H1 (cell line): ENCODE data around the gene PGM2L1. TPM values are rescaled to one million over a fixed set of nuclear protein-coding genes. Genes with fewer than 3 reads are reported as not detected.
A peak's percentile ranks its signal among the peaks of the same experiment; 100 is the strongest.

Experiments
- CTCF ChIA-PET: fragments of 300-600 bp; sonication (Branson Sonifier 250); formaldehyde crosslinking; loops from one replicate; lab custom pipeline; 2021; ENCODE audit not compliant: partially characterized antibody; lab: Charles Lee
- POLR2A ChIA-PET: fragments of 300-600 bp; sonication (Branson Sonifier 250); formaldehyde crosslinking; loops from one replicate; lab custom pipeline; 2021; ENCODE audit warnings: inconsistent platforms; ENCODE audit not compliant: partially characterized antibody; lab: Charles Lee
- DNase-seq, 2 experiments: peaks; one replicate each; pipeline versions ENCODE4 v3.0.0 to v3.0.0-alpha.2; 2010 to 2022; ENCODE audit warnings: low spot score in 2 of 2, low read depth in 1 of 2, mixed read lengths in 1 of 2
- FAIRE-seq: peaks from 2 replicates; lab custom pipeline; 2011; peaks lifted over from hg19 to GRCh38; lab: Jason Lieb, UNC
- H2AFZ ChIP-seq: 2 replicates; pipeline ENCODE4 v1.8.1; 2012; ENCODE audit warnings: low read length, inconsistent platforms
- H2AK5ac ChIP-seq: 2 replicates; pipeline ENCODE4 v1.6.1; 2013; ENCODE audit warnings: low read depth, low read length
- H2BK120ac ChIP-seq: replicated peaks from 2 replicates; pipeline ENCODE3; 2013; ENCODE audit warnings: low read depth, low read length, inconsistent platforms
- H2BK12ac ChIP-seq: 2 replicates; pipeline ENCODE4 v1.6.1; 2013; ENCODE audit warnings: low read depth, low read length
- H2BK15ac ChIP-seq: 2 replicates; pipeline ENCODE4 v1.6.1; 2013; ENCODE audit warnings: low read length
- H2BK20ac ChIP-seq: 2 replicates; pipeline ENCODE4 v1.6.1; 2013; ENCODE audit warnings: low read length
- H2BK5ac ChIP-seq: 2 replicates; pipeline ENCODE4 v1.6.1; 2013; ENCODE audit warnings: low read depth, low read length
- H3K14ac ChIP-seq: 2 replicates; pipeline ENCODE4 v1.6.1; 2013; ENCODE audit warnings: inconsistent platforms; ENCODE audit not compliant: insufficient read length
- H3K18ac ChIP-seq: 2 replicates; pipeline ENCODE4 v1.6.1; 2013; ENCODE audit warnings: low read length; ENCODE audit errors: extremely low read depth
- H3K23ac ChIP-seq: 2 replicates; pipeline ENCODE4 v1.6.1; 2013; ENCODE audit warnings: inconsistent platforms; ENCODE audit not compliant: insufficient read length
- H3K23me2 ChIP-seq: 2 replicates; pipeline ENCODE4 v1.6.1; 2013; ENCODE audit warnings: low read depth, low read length
- H3K27ac ChIP-seq: 2 replicates; pipeline ENCODE4 v1.6.1; 2011; ENCODE audit warnings: low read depth, low read length, inconsistent platforms
- H3K27me3 ChIP-seq, 4 experiments: replicated peaks in 1 of 4; 1 replicate in 1 of 4; 2 replicates in 3 of 4; pipeline versions ENCODE4 v1.6.1 to v1.8.1; 2011 to 2013; ENCODE audit warnings: low read length in 3 of 4, mild to moderate bottlenecking in 3 of 4, inconsistent platforms in 2 of 4, mixed read lengths in 2 of 4, moderate library complexity in 1 of 4; ENCODE audit not compliant: control insufficient read depth in 3 of 4, insufficient read depth in 3 of 4; ENCODE audit errors: extremely low read depth in 1 of 4
- H3K36me3 ChIP-seq, 4 experiments: 2 replicates each; pipeline versions ENCODE4 v1.6.1 to v1.8.1; 2011 to 2013; ENCODE audit warnings: mild to moderate bottlenecking in 4 of 4, low read length in 3 of 4, moderate library complexity in 2 of 4, control low read depth in 1 of 4, inconsistent platforms in 1 of 4; ENCODE audit not compliant: insufficient read depth in 4 of 4, control insufficient read depth in 2 of 4
- H3K4ac ChIP-seq: replicated peaks from 2 replicates; pipeline ENCODE3; 2013; ENCODE audit warnings: low read length, low read depth, mixed read lengths, inconsistent platforms; ENCODE audit not compliant: insufficient read length
- H3K4me1 ChIP-seq, 4 experiments: replicated peaks in 1 of 4; 1 replicate in 1 of 4; 2 replicates in 3 of 4; pipeline versions ENCODE4 v1.6.1 to v1.8.1; 2011 to 2013; ENCODE audit warnings: low read length in 3 of 4, inconsistent platforms in 2 of 4, mixed read lengths in 1 of 4; ENCODE audit not compliant: insufficient read depth in 4 of 4, control insufficient read depth in 3 of 4
- H3K4me2 ChIP-seq, 2 experiments: 2 replicates each; pipeline versions ENCODE4 v1.6.1 to v1.8.1; 2011 to 2013; ENCODE audit warnings: low read depth in 2 of 2, low read length in 2 of 2, control low read depth in 1 of 2, inconsistent platforms in 1 of 2, mild to moderate bottlenecking in 1 of 2; ENCODE audit not compliant: insufficient read depth in 1 of 2
- H3K4me3 ChIP-seq, 4 experiments: fragments of 200-600, 300-600 bp in 1 of 4; sonication (generic), shearing (Covaris generic), sonication (Bioruptor Twin) in 1 of 4; 2 replicates each; pipeline versions ENCODE4 v1.5.1 to v1.8.1; 2011 to 2016; ENCODE audit warnings: low read length in 4 of 4, low read depth in 3 of 4, control low read depth in 2 of 4, inconsistent platforms in 2 of 4, mild to moderate bottlenecking in 2 of 4, mixed read lengths in 1 of 4, moderate library complexity in 1 of 4; ENCODE audit not compliant: insufficient read depth in 2 of 4; ENCODE audit errors: extremely low read depth in 1 of 4
- H3K56ac ChIP-seq: replicated peaks from 2 replicates; pipeline ENCODE3; 2013; ENCODE audit warnings: low read depth, mild to moderate bottlenecking, mixed read lengths, low read length, inconsistent platforms; ENCODE audit not compliant: insufficient read length
- H3K79me1 ChIP-seq: 2 replicates; pipeline ENCODE4 v1.6.1; 2013; ENCODE audit warnings: low read depth, low read length, control low read depth
- H3K79me2 ChIP-seq, 2 experiments: 2 replicates each; pipeline versions ENCODE4 v1.6.1 to v1.8.1; 2012 to 2013; ENCODE audit warnings: low read length in 2 of 2, mild to moderate bottlenecking in 2 of 2, inconsistent platforms in 1 of 2; ENCODE audit not compliant: insufficient read depth in 2 of 2, control insufficient read depth in 1 of 2
- H3K9ac ChIP-seq, 4 experiments: replicated peaks in 1 of 4; 1 replicate in 1 of 4; 2 replicates in 3 of 4; pipeline versions ENCODE4 v1.6.1 to v1.8.1; 2011 to 2013; ENCODE audit warnings: low read depth in 3 of 4, low read length in 3 of 4, control low read depth in 2 of 4, mild to moderate bottlenecking in 2 of 4, moderate library complexity in 2 of 4, inconsistent platforms in 1 of 4; ENCODE audit errors: extremely low read depth in 1 of 4
- H3K9me3 ChIP-seq, 2 experiments: 2 replicates each; pipeline versions ENCODE4 v1.6.1 to v1.8.1; 2012 to 2013; ENCODE audit warnings: mild to moderate bottlenecking in 2 of 2, moderate library complexity in 2 of 2, control low read depth in 1 of 2, inconsistent platforms in 1 of 2, low read depth in 1 of 2, low read length in 1 of 2, mixed read lengths in 1 of 2; ENCODE audit not compliant: insufficient read depth in 2 of 2
- H4K20me1 ChIP-seq, 2 experiments: replicated peaks in 1 of 2; 2 replicates each; pipeline versions ENCODE3 to v1.8.1; 2011 to 2013; ENCODE audit warnings: inconsistent platforms in 2 of 2, low read length in 2 of 2, mild to moderate bottlenecking in 1 of 2; ENCODE audit not compliant: insufficient read depth in 2 of 2, control insufficient read depth in 1 of 2
- H4K5ac ChIP-seq: 2 replicates; pipeline ENCODE4 v1.6.1; 2013; ENCODE audit warnings: low read length, low read depth, mixed read lengths, inconsistent platforms; ENCODE audit not compliant: insufficient read length
- H4K8ac ChIP-seq: 2 replicates; pipeline ENCODE4 v1.8.0; 2013; ENCODE audit warnings: mild to moderate bottlenecking, moderate library complexity, low read length, inconsistent platforms; ENCODE audit not compliant: insufficient read depth; ENCODE audit errors: extremely low read depth
- H4K91ac ChIP-seq: replicated peaks from 2 replicates; pipeline ENCODE3; 2013; ENCODE audit warnings: low read length, mixed read lengths, inconsistent platforms; ENCODE audit not compliant: insufficient read length
- CBX8 ChIP-seq: fragments of 300-800, 300-1000 bp; sonication (generic); IDR thresholded peaks from 2 replicates; pipeline ENCODE4 v1.7.1; 2016; ENCODE audit warnings: low read depth, low read length, borderline replicate concordance
- CHD1 ChIP-seq: IDR thresholded peaks from 2 replicates; pipeline ENCODE4 v1.6.1; 2012; ENCODE audit warnings: low read depth, low read length, improper control_type of control experiment
- FOSL1 ChIP-seq: IDR thresholded peaks from 2 replicates; pipeline ENCODE4 v1.6.1; 2011; ENCODE audit warnings: mild to moderate bottlenecking, low read depth, low read length, moderate library complexity; ENCODE audit not compliant: insufficient read depth
- HDAC2 ChIP-seq, 2 experiments: fragments of 300-600 bp in 1 of 2; sonication (generic) in 1 of 2; IDR thresholded peaks; 2 replicates each; pipeline ENCODE4 v1.6.1; 2011 to 2012; ENCODE audit warnings: low read depth in 2 of 2, low read length in 2 of 2, mild to moderate bottlenecking in 2 of 2, moderate library complexity in 2 of 2, borderline replicate concordance in 1 of 2, inconsistent platforms in 1 of 2
- KDM5A ChIP-seq: fragments of 200-600 bp; IDR thresholded peaks from 2 replicates; pipeline ENCODE4 v1.7.1; 2012; ENCODE audit warnings: mild to moderate bottlenecking, low read length, inconsistent platforms, mixed read lengths
- NANOG ChIP-seq: IDR thresholded peaks from 2 replicates; pipeline ENCODE4 v1.6.1; 2011; ENCODE audit warnings: low read length, low read depth, mild to moderate bottlenecking, inconsistent platforms; ENCODE audit not compliant: insufficient read depth, poor library complexity, severe bottlenecking
- RFX5 ChIP-seq: IDR thresholded peaks from 2 replicates; pipeline ENCODE4 v1.6.1; 2011; ENCODE audit warnings: low read depth, low read length, improper control_type of control experiment, borderline replicate concordance
- RXRA ChIP-seq: IDR thresholded peaks from 2 replicates; pipeline ENCODE4 v1.6.1; 2011; ENCODE audit warnings: low read depth, mild to moderate bottlenecking, low read length, moderate library complexity; ENCODE audit not compliant: insufficient read depth
- SIRT6 ChIP-seq: IDR thresholded peaks from one replicate; pipeline ENCODE4 v1.7.1; 2012; ENCODE audit warnings: low read length, inconsistent platforms
- SP4 ChIP-seq: IDR thresholded peaks from 2 replicates; pipeline ENCODE4 v1.6.1; 2012; ENCODE audit warnings: low read length, inconsistent platforms
- SRF ChIP-seq: IDR thresholded peaks from 2 replicates; pipeline ENCODE4 v1.6.1; 2011; ENCODE audit warnings: mild to moderate bottlenecking, low read depth, low read length, moderate library complexity
- TAF1 ChIP-seq: IDR thresholded peaks from 2 replicates; pipeline ENCODE4 v1.6.1; 2011; ENCODE audit warnings: mild to moderate bottlenecking, low read depth, low read length
- TBP ChIP-seq: IDR thresholded peaks from 2 replicates; pipeline ENCODE4 v1.6.1; 2011; ENCODE audit warnings: low read depth, low read length, improper control_type of control experiment
- WGBS, 2 experiments: shearing (Covaris generic) in 1 of 2; methylation state at CpG; one replicate each; pipeline versions ENCODE4 v1.1.6 to v1.1.7; 2013 to 2015; ENCODE audit warnings: low lambda C conversion rate in 2 of 2, mixed read lengths in 2 of 2, inconsistent platforms in 1 of 2, low coverage in 1 of 2, missing lambda C conversion rate in 1 of 2; ENCODE audit not compliant: insufficient replicate concordance in 2 of 2, insufficient coverage in 1 of 2, insufficient read length in 1 of 2; ENCODE audit errors: extremely low coverage in 1 of 2, missing lambda C conversion rate in 1 of 2; 5-methylcytosine and 5-hydroxymethylcytosine counted together
- polyA plus RNA-seq, 7 experiments: library from polyadenylated mRNA; depleted of rRNA in 3 of 7; stranded (reverse) in 5 of 7; unstranded in 2 of 7; fragments of >200 nt in 5 of 7; fragments of 200-250 nt in 2 of 7; gene quantifications; 1 replicate in 5 of 7; 2 replicates in 1 of 7; 4 replicates in 1 of 7; pipeline versions ENCODE4 v1.2.1 to v1.2.3, GENCODE V29; 2011 to 2013; ENCODE audit warnings: missing spikeins in 2 of 7, mixed read lengths in 2 of 7
- total RNA-seq: library from RNA; stranded (reverse); fragmentation: NEBNext Ultra II Directional; extraction: Animal tissue kit (Norgen Biotek cat#: 25700); gene quantifications from 2 replicates; pipeline ENCODE4 v1.2.1, GENCODE V29; 2021
- TF ChIP-seq, protein P1 (sequence below): IDR thresholded peaks from 2 replicates; pipeline ENCODE4 v1.6.1; 2011; ENCODE audit warnings: low read length, improper control_type of control experiment

The PGM2L1 gene
- total and polyA plus RNA-seq, 2 of the 8 experiments (the other 6 are each of a cell fraction or from before 2014, with no cell fraction given), result 5.0 to 42.7 TPM

GRCh38 chr11:74312326-74312725 lies 85.9 kb downstream of the PGM2L1 start:
- no peak overlapping the region for H3K9ac ChIP-seq
- H3K18ac ChIP-seq, result no peak overlapping the region
- H2BK5ac ChIP-seq, result no peak overlapping the region
- no peak overlapping the region for H4K8ac ChIP-seq
- no peak overlapping the region for H2BK120ac ChIP-seq
- H3K4ac ChIP-seq, result no peak overlapping the region
- no peak overlapping the region for H3K4me3 ChIP-seq
- no peak overlapping the region for H3K56ac ChIP-seq
- H3K79me2 ChIP-seq, result no peaks in the 10 kb centered on the region
- DNase-seq, result no peak
- ChIA-PET CTCF (interaction anchor here (1.3 to 1.4 kb wide), 2 partner anchors 57 to 141 kb away, joined by 3 to 6 read pairs; no protein-coding TSS in a partner anchor), POLR2A (no interaction called here)
- no peak overlapping the region for H2BK15ac ChIP-seq
- H4K91ac ChIP-seq, result no peak overlapping the region
- 86% methylated on average over 1 of the region's 1 CpG; no CpG with 5 or more reads in 1 of the 2 experiments for WGBS, 2 experiments
- H3K9me3 ChIP-seq, result no peaks in the 10 kb centered on the region; a peak in 1 of 4 replicates
- no peak for FAIRE-seq
- no peak overlapping the region for H3K23ac ChIP-seq
- peaks cover 0 to 6% of the 10 kb centered on the region in 2 experiments for H4K20me1 ChIP-seq
- H3K4me1 ChIP-seq, result peaks cover 0 to 8% (median 3%) of the 10 kb centered on the region in 4 experiments; a peak in 3 of 7 replicates
- peaks cover 8 to 24% (median 16%) of the 10 kb centered on the region in 4 experiments for H3K27me3 ChIP-seq
- H3K27ac ChIP-seq, result no peak overlapping the region
- H3K36me3 ChIP-seq, result no peaks in the 10 kb centered on the region
- H3K4me2 ChIP-seq, result peak overlapping the region in 1 of 2 experiments; percentile 77; a peak in 1 of 4 replicates
- H4K5ac ChIP-seq, result no peak overlapping the region
- H3K79me1 ChIP-seq, result no peaks in the 10 kb centered on the region
- no peak overlapping the region for H3K14ac ChIP-seq
- H2BK20ac ChIP-seq, result no peak overlapping the region
- no peak overlapping the region for H2BK12ac ChIP-seq
- H3K23me2 ChIP-seq, result peaks cover 7% of the 10 kb centered on the region
- H2AFZ ChIP-seq, result no peak overlapping the region
- no peak overlapping the region for H2AK5ac ChIP-seq
- TF ChIP-seq CHD1 (no peak), SRF (no peak), FOSL1 (no peak), SP4 (no peak), NANOG (no peak), RFX5 (no peak), TAF1 (no peak), CBX8 (no peak), SIRT6 (no peak), HDAC2 (IDR thresholded peaks at IDR 0.05; ENCODE audit: borderline replicate concordance in 1 of 2, low read depth in 2 of 2, low read length in 2 of 2) (no peak), KDM5A (no peak), RXRA (no peak), TBP (no peak)
- TF ChIP-seq, protein P1, sequence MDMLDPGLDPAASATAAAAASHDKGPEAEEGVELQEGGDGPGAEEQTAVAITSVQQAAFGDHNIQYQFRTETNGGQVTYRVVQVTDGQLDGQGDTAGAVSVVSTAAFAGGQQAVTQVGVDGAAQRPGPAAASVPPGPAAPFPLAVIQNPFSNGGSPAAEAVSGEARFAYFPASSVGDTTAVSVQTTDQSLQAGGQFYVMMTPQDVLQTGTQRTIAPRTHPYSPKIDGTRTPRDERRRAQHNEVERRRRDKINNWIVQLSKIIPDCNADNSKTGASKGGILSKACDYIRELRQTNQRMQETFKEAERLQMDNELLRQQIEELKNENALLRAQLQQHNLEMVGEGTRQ, result no peak
